Endothelial cell of coronary artery (primary cell): ENCODE results near the gene RNF145. TPM values are rescaled to one million over a fixed set of nuclear protein-coding genes. Genes with fewer than 3 reads are reported as not detected.

Experiments
- total RNA-seq: library from RNA; depleted of rRNA; stranded (reverse); fragments of >200 nt; gene quantifications from 2 replicates; pipeline ENCODE4 v1.2.3, GENCODE V29; 2014

Gene RNF145, protein sequence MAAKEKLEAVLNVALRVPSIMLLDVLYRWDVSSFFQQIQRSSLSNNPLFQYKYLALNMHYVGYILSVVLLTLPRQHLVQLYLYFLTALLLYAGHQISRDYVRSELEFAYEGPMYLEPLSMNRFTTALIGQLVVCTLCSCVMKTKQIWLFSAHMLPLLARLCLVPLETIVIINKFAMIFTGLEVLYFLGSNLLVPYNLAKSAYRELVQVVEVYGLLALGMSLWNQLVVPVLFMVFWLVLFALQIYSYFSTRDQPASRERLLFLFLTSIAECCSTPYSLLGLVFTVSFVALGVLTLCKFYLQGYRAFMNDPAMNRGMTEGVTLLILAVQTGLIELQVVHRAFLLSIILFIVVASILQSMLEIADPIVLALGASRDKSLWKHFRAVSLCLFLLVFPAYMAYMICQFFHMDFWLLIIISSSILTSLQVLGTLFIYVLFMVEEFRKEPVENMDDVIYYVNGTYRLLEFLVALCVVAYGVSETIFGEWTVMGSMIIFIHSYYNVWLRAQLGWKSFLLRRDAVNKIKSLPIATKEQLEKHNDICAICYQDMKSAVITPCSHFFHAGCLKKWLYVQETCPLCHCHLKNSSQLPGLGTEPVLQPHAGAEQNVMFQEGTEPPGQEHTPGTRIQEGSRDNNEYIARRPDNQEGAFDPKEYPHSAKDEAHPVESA
- 49.9 and 66.8 TPM in 2 replicates for total RNA-seq

GRCh38 chr5:159209438-159210209 is at the start of gene RNF145:
TSS of gene RNF145 (minus strand) at chr5:159209553. CDS start at chr5:159203617, 5,936 bp downstream.

Other genes starting within 250 kb of the RNF145 start
- gene EBF1, start 109.6 kb downstream of the RNF145 start, total RNA-seq: 0.09 and 0.66 TPM in 2 replicates
- 8.6 and 12.0 TPM in 2 replicates for gene UBLCP1, start 53.7 kb upstream of the RNF145 start, total RNA-seq
- not detected in 2 replicates for gene IL12B, start 120.9 kb upstream of the RNF145 start, total RNA-seq